GM18517 (cell line): ENCODE results near the gene EEPD1.
"Not testable (repeated sequence)": the region's sequence is repeated elsewhere in the genome, so short reads cannot be mapped to it uniquely, and the experiment has no call there.

Experiments used
- ATAC-seq: cut with Tn5 transposase; IDR thresholded peaks from one replicate; pipeline ENCODE4 v1.9.1; 2021; ENCODE audit warnings: mild to moderate bottlenecking, moderate library complexity; ENCODE audit not compliant: unreplicated experiment

Gene EEPD1

GRCh38 chr7:36245684-36246299 lies 92.7 kb downstream of the EEPD1 start:
- no peak for ATAC-seq

GRCh38 chr7:36249091-36249490 lies 96.0 kb downstream of the EEPD1 start:
- no peak for ATAC-seq

GRCh38 chr7:36253699-36254098 lies 100.6 kb downstream of the EEPD1 start:
- no peak for ATAC-seq

- ATAC-seq, result not testable (repeated sequence)
These were observed 105.6 kb downstream of the EEPD1 start for GRCh38 chr7:36258510-36259259.

GRCh38 chr7:36260481-36260880 lies 107.4 kb downstream of the EEPD1 start:
- peak; percentile 57 for ATAC-seq

GRCh38 chr7:36261019-36261754 lies 108.1 kb downstream of the EEPD1 start:
- peak; percentile 8 for ATAC-seq

- no peak for ATAC-seq
These were observed 109.4 kb downstream of the EEPD1 start for GRCh38 chr7:36262309-36263094.

GRCh38 chr7:36263095-36263484 lies 110.0 kb downstream of the EEPD1 start:
- no peak for ATAC-seq

- ATAC-seq, result peak; percentile 57
These were observed 111.2 kb downstream of the EEPD1 start for GRCh38 chr7:36264123-36264801.

GRCh38 chr7:36264913-36265516 lies 112.0 kb downstream of the EEPD1 start:
- no peak for ATAC-seq

GRCh38 chr7:36265680-36266079 lies 112.6 kb downstream of the EEPD1 start:
- ATAC-seq, result no peak

- no peak for ATAC-seq
These were observed 113.1 kb downstream of the EEPD1 start for GRCh38 chr7:36266190-36266589.

- no peak for ATAC-seq
These were observed 113.6 kb downstream of the EEPD1 start for GRCh38 chr7:36266683-36267082.

GRCh38 chr7:36272211-36272566 lies 119.1 kb downstream of the EEPD1 start:
- peak; percentile 49 for ATAC-seq

- no peak for ATAC-seq
These were observed 119.7 kb downstream of the EEPD1 start for GRCh38 chr7:36272567-36273269.

GRCh38 chr7:36273836-36274235 lies 120.8 kb downstream of the EEPD1 start:
- no peak for ATAC-seq

GRCh38 chr7:36275735-36276284 lies 122.8 kb downstream of the EEPD1 start:
- ATAC-seq, result no peak

- no peak for ATAC-seq
These were observed 123.6 kb downstream of the EEPD1 start for GRCh38 chr7:36276428-36277248.

GRCh38 chr7:36277249-36277542 lies 124.1 kb downstream of the EEPD1 start:
- no peak for ATAC-seq
